ENCODE results near the gene ZFP92. TPM values are rescaled to one million over a fixed set of nuclear protein-coding genes. Genes with fewer than 3 reads are reported as not detected.

ZFP92 gene
- total RNA-seq, 1 donor from 2014 or later, result 0.65 TPM

DNA sequence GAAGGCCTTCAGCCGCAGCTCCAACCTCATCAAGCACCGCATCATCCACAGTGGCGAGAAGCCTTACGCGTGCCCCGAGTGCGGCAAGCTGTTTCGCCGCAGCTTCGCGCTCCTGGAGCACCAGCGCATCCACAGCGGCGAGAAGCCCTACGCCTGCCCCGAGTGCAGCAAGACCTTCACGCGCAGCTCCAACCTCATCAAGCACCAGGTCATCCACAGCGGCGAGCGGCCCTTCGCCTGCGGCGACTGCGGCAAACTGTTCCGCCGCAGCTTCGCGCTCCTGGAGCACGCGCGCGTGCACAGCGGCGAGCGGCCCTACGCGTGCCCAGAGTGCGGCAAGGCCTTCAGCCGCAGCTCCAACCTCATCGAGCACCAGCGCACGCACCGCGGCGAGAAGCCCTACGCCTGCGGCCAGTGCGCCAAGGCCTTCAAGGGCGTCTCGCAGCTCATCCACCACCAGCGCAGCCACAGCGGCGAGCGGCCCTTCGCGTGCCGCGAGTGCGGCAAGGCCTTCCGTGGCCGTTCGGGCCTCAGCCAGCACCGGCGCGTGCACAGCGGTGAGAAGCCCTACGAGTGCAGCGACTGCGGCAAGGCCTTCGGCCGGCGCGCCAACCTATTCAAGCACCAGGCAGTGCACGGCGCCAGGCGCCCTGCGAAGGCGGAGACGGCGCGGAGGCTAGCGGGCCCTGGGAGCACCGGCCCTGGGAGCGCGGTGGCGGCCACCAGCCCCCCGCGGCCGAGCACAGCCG is 9.8 kb downstream of the ZFP92 start:
- intact Hi-C loops (cut with DNase I), result no loop called here
- no peak for ATAC-seq
- no peak for DNase-seq (ENCODE audit: missing footprints)

DNA sequence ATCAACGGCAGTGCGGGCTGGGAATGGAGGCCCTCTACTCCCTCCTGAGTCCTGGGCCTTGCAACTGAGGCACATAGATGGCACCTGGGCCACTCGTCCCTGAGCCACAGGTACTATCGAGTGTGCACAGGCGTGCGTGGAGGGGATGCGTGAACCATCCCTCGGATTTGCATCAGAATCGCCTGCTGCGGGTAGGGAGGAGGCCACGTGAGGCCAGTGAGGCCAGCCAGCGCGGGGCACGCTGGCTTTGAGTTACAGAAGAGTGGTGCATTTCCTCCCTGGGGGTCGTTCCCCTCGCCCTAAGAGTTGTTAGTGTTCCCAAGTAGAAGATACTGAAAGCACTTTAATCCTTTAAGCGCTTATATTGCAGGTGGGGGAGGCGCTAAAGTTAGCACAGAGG is 10.6 kb downstream of the ZFP92 start:
- DNase-seq (ENCODE audit: missing footprints), result no peak
- ATAC-seq, result no peak
- intact Hi-C loops (cut with DNase I), result no loop called here

DNA sequence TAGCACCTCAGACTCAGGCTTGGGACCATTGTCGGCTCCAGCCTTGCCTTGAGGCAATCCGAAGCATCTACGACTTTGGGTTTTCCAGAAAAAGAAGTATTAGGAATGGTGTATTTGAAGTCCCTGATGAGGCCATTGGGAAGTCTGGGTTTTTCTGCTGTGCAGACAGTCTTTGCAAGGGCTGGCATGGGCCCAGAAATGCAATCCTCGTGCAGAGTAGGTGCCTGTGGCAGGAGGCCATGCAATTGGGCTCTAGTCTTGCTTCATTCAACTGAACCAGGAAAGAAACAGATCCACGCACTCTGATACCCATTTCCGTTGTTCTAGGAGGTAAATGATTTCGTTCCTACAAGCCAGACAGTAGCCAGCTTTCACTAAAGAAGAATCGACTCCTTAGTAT is 12.4 kb downstream of the ZFP92 start:
- peak; percentile 62 for ATAC-seq
- DNase-seq (ENCODE audit: missing footprints), result no peak
- intact Hi-C loops (cut with DNase I), result no loop called here

DNA sequence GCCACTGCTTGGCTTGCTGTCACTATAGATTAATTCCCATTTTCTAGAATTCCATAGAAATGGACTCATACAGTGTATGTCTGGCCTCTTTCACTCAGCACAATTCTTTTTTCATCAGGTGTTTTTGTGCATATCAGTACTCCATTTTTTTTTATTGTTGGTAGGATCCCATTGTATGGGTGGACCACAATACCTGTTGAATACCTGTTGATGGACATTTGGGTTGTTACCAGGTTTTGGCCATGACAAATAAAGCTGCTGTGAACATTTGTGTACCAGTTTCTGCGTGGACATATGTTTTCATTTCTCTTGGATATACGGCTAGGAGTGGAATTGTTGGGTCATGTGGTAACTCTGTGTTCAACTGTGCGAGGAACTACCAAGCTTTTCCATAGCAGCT is 14.9 kb downstream of the ZFP92 start:
- intact Hi-C loops (cut with DNase I), result no loop called here
- DNase-seq (ENCODE audit: missing footprints), result no peak

DNA sequence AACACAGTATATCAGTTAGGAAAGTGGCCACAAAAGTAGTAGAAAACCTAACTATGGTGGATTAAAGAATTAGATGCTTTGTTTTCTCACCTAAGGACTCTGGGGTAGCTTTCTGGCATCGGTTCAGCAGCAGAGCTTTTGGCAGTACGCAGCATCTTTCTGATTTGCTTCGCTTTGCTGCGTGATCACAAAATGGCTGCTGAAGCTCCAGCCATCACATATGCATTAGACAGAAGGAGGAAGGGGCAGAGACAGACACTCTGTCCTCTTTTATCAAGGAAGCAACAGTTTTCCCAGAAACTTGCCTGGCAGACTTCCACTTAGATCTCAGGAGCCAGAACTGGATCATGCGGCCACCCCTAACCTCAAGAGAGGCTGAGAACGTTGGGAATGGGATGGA is 19.5 kb downstream of the ZFP92 start:
- no peak for DNase-seq (ENCODE audit: missing footprints)

More for the DNA sequence above, 14.9 kb downstream of the ZFP92 start:
- ATAC-seq, result no peak

DNA sequence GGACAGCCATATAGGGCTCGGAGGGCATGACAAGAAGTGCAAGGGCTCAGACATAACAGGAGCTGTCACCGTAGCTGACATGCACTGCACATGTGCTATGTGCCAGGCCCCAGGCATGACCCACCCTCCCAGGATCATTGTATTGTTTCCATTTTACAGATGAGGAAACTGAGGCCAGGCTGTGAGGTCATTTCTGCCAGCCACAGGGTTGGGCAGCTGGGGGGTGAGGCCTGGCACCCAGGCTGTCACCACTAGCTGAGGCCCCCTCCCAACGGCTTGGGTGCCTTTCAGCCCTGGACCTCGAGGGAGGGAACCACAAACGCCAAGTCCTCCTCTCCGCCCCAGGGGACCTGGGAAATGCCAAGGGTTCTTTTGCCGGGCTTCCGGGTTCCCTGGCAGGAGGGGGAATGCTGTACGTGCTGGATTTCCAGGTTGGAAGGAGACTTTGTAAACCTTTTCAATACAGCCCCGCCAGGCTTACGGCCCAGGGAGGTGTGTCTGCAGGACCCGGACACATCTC is 21.9 kb downstream of the ZFP92 start:
- DNase-seq (ENCODE audit: missing footprints), result no peak
- ATAC-seq, result no peak
- intact Hi-C loops (cut with DNase I), result no loop called here

More for the DNA sequence above, 19.5 kb downstream of the ZFP92 start:
- intact Hi-C loops (cut with DNase I), result no loop called here
- ATAC-seq, result no peak

DNA sequence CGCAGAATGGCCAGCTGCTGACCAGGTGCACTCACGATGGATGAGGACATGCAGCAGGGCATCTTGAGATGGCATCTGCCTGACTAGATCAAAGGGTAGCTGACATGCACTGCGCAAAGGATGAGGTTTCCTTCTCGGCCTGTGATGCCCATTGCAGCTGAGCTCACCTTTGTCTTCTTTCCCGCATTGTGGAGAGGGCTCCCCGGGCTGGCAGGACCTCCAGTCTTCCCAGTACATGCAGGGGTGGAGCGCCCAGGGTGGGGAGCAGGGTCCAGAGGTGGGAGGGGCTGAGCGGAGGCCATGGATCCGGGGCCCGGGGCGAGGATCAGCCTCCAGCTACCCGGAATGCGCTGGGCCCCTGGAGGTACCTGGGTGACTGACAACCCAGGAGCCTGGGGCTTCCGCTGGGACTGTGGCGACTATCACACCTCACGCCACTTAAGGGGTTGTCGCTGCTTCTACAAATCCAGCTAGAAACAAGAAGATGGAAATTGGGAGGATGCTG is 22.6 kb downstream of the ZFP92 start:
- ATAC-seq, result no peak
- intact Hi-C loops (cut with DNase I), result no loop called here
- DNase-seq (ENCODE audit: missing footprints), result no peak

DNA sequence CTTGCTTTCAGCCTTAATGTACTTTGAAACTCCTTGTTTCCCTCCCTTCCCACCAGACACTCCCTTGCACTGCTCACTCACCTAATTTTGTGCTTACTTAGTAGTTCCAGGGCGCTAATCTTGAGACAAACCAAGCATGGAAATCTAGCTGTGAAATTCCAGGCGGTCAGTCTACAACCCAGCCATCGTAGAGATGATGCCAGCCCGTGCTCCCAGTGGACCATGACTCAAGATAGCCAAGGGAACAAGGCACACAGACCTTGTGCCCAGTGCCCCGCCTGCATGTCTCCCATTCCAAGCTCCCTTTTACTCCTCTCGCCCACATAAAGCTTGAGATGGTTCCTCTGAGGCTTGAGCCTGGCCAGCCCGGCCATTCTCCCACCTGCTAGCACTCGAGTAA is 23.5 kb downstream of the ZFP92 start:
- DNase-seq (ENCODE audit: missing footprints) (no peak), ATAC-seq (no peak)
- intact Hi-C loops (cut with DNase I), result no loop called here

DNA sequence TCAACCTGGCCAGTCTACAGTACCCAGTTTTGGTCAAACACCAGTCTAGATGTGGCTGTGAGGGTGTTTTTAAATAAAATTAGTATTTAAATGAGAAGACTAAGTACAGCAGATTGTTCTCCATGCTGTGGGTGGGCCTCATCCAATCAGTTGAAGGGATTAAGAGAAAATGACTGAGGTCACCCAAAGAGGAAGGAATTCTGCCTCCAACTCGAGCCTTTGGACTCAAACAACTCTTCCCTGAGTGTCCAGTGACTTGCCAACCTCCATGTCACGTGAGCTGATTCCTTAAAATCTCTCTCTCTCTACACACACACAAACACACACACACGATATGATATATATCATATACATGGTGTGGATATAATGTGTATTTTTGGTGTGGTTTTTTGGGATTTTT is 24.6 kb downstream of the ZFP92 start:
- DNase-seq (ENCODE audit: missing footprints), result no peak
- ATAC-seq, result no peak
- intact Hi-C loops (cut with DNase I), result no loop called here

DNA sequence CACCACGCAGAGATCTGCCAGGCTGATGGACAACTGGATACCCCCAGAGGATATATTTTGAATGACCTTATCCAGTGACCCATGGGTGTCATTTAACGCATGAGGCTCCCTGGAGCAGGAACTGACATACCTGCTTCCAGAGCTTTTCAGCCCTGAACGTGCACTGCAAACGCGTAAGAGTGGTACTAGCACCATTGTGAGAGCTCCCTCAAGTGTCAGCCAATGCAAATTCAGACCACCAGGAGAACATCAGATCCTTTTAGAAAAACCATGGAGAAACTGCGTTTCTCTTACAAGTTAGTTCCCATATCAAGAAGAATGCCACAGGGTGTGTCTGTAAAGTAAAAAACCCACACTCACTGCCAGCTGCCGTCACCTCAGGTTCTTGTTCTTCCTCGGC is 27.3 kb downstream of the ZFP92 start:
- intact Hi-C loops (cut with DNase I), result no loop called here
- DNase-seq (ENCODE audit: missing footprints) (no peak), ATAC-seq (peak; percentile 34)

DNA sequence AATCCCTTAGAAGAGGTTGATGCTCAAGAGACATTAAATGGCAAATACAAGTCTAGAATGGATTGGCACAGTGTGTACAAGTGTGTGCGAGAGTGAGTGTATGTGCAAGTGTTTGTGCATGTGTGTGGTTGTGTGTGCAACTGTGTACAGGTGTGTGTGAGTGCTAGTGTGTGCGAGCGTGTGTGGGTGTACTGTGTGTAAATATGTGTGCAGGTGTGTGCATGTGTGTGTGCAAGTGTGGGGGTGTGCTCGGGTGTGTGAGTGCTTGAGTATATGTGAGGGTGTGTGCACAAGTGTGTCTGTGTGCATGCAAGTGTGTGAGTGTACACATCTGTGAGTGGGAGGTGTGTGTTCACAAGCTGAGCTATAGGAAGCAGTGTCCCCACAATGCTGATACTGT is 28.7 kb downstream of the ZFP92 start:
- ATAC-seq, result no peak
- intact Hi-C loops (cut with DNase I), result no loop called here

DNA sequence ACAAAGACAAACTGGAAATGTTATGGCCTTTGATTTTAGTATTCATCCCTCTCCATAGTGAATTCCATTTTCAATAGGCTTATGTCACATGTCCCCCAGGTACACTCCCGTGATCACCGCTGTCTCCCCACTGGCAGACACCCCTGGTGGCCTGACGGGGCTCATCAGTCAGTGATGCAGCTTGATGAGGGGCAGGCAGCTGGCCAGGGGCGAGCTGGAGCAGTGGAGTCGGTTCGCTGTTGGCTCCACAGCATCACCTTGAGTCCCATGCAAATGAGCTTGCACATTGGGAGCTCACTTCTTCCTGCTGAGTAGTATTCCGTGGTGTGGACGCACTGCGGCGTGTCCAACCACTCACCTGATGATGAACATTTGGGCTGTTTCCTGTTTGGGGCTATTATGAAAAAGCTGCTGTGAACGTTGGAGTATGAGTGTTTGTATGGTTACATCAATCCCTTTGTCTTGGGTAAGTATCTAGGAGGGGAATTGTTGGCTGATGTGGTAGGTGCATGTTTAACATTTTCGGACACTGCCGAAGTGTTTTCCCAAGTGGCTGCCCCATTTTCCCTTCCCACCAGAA is 29.4 kb downstream of the ZFP92 start:
- DNase-seq (ENCODE audit: missing footprints) (no peak), ATAC-seq (no peak)
- intact Hi-C loops (cut with DNase I), result no loop called here

More for the DNA sequence above, 28.7 kb downstream of the ZFP92 start:
- no peak for DNase-seq (ENCODE audit: missing footprints)

DNA sequence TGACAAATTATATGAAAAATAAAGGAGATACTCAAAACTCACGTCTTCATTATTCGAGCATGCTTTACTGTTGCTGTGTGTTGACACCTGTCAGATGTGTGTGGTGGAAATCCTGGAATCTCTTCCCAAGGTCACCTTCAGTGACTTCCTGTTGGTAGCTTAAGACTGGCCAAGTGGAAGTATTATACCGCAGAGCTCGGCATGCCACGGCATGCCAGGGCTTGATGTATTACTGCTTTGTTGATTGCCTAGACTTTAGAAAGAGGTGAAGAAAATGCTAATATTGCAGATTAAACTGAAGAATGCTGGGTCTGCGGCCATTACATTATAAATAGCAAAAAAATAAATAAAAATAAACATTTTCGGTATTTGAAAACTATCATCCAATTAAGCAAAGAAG is 30.0 kb downstream of the ZFP92 start:
- DNase-seq (ENCODE audit: missing footprints), result no peak
- ATAC-seq, result no peak
- intact Hi-C loops (cut with DNase I), result no loop called here

DNA sequence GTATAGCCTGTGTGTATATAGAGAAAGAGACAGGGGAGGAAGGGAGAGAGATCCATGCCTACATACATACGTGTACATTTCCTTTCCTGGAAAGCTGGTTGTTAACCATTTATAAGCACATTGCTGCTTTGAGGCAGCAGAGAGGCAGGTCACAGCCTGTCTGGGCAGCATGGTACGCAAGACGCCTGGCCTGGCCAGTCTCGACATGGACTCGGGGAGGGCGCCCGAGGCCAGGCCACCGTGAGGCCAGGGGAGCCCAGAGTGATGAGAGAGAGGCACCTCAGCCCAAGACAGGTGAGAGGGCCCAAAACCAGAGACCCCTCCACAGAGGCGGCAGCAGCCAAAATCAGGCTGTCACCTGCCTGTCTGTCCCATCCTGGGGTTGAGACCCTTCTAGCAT is 30.7 kb downstream of the ZFP92 start:
- DNase-seq (ENCODE audit: missing footprints) (no peak), ATAC-seq (no peak)
- intact Hi-C loops (cut with DNase I), result no loop called here

DNA sequence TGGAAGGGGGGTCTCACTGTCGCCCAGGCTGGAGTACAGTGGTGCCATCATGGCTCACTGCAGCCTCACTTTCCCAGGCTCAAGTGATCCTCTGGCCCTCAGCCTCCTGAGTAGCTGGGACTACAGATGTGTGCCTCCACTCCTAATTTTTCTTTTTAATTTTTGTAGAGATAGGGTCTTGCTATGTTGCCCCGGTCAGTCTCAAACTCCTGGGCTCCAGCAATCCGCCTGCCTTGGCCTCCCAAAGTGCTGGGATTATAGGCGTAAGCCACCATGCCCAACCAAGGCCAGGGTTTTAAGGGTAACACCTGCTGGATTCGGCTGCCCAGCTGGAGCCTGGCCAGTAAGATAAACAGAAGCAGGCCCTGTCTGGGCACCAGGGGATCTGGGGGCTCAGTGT is 31.2 kb downstream of the ZFP92 start:
- DNase-seq (ENCODE audit: missing footprints), result no peak
- intact Hi-C loops (cut with DNase I), result no loop called here
- ATAC-seq, result no peak

DNA sequence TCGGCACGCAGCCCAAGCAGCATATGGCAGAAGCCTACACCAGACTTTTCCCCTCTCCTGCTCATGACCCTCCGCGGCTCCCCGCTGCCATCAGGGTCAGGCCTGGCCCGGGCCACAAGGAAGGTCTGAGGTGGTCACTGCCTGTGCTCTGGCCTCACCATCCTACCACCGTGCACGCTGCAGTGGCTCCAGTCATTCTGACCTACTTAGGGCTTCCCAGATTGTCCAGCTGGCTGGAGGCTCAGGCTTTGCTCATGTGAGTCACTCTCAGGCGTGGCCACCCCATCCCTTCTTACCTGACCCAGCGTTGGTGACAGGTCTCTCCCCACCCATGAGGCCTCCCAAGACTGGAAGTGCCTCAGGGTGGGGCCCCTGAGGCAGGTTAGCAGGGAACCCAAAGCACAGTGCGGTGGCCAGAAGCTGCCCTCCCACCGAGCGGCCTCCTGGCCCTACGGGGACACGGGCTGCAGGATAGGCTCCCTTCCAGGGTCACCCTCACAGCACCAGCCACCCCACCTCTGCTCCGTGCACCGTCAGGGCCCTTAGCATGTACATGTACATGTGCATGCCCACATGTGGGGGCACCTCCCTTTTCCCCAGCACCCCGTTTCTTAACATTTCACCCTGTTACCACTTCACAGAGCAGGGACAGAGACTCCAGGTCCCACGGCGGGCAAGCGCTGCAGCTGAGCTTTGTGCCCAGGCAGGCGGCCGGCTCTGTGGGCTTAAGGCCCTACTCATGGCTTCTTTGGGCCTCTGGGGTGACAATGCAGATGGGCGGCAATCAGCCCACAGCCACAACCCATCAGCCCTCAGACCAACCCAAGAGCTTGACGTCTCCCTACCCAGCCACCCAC is 32.4 kb downstream of the ZFP92 start:
- peak; percentile 23 for ATAC-seq
- intact Hi-C loops (cut with DNase I), result no loop called here
- no peak for DNase-seq (ENCODE audit: missing footprints)

DNA sequence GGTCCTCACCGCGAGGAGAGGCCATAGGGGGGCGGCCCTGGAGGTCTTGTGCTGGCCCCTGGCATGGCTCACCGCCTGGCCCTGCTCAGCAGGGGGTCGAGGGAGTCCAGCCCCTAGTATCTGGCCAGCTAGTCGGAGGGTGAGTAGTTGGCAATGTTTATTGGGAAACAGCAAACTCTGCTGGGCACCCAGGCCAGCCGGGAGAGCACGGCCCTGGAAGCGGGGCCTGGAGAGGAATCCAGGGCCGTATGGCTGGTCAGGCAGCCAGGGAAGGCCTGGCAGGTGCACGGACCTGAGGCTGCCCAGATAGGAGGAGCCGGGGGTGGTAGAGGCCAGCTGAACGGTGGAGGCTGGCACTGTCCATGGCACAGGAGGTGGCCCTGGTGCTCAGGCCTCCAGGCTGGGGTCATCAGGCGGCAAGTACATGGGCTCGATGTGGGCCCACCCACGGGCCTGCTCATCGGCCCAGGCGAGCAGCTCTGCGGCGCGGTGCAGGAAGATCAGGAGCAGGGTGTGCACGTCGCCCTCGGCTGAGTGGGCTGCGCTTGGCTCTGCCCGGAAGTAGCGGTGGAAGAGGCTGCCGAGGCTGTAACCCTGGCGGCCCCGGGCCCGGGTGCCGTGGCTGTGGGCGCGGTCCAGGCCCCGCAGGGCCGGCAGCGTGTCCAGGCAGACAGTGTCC is 33.2 kb downstream of the ZFP92 start:
- ATAC-seq (no peak), DNase-seq (ENCODE audit: missing footprints) (no peak)
- intact Hi-C loops (cut with DNase I), result no loop called here

DNA sequence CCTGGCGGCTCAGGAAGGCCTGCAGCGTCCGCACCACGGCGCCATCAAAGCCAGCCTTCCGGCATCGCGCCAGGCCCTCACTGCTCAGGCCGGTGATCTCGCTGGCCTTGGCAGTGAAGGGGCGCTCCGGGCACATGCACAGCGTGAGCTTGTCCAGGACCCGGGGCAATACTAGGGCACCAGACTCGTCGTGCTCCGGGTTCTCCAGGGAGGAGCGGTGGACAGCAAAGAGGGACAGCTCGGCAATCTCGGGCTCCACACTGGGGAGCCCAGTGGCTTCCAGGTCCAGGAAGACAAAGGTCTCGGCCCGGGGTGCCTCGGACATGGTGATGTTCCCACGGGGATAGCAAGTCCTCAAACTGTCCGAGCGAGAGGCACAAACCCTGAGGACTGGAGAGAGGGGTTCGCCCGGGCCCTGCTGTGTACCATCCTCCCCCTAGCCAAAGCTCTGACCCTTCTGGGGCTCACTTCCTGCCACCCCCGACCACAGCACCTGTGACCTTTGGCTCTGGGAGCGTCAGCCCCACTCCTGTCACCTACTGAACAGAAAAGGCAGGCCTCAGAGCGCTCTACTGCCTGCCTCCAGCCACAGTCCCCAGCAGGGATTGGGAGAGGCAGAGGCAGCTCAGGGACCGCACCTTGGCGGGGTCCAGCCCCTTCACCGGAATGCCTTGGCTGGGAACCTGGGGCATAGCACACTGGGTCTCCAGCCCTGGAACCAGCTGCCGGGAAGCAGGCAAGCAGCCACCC is 34.0 kb downstream of the ZFP92 start:
- intact Hi-C loops (cut with DNase I), result no loop called here
- no peak for DNase-seq (ENCODE audit: missing footprints)
- ATAC-seq, result no peak

Data from Right ventricle myocardium inferior (tissue), 1 donor.